Measurements from ENCODE around the gene PPP1R15A.

PPP1R15A gene

GRCh38 chr19:48833977-48834376, 38.2 kb upstream of the PPP1R15A start:
- peaks cover 31% of the 10 kb centered on the region for H3K36me3 Mint-ChIP-seq (ENCODE audit: low read depth)
- peaks cover 3% of the 10 kb centered on the region for H3K27me3 Mint-ChIP-seq (ENCODE audit: low read depth, poor library complexity)
- DNase-seq, result no peak
- TF ChIP-seq CTCF (IDR thresholded peaks at IDR 0.05), result no peak
- H3K9me3 Mint-ChIP-seq, result no peaks in the 10 kb centered on the region
- no peak overlapping the region for H3K4me3 Mint-ChIP-seq
- H3K4me1 Mint-ChIP-seq, result peaks cover 43% of the 10 kb centered on the region
- H3K27ac Mint-ChIP-seq, result peak overlapping the region; percentile 87

- DNase-seq, result peak; percentile 93
- Mint-ChIP-seq H3K27me3 (ENCODE audit: low read depth, poor library complexity) (peaks cover 3% of the 10 kb centered on the region), H3K27ac (peak overlapping the region; percentile 75), H3K9me3 (no peaks in the 10 kb centered on the region), H3K4me3 (peak overlapping the region; percentile 86), H3K36me3 (ENCODE audit: low read depth) (peaks cover 25% of the 10 kb centered on the region), H3K4me1 (peaks cover 36% of the 10 kb centered on the region)
- peak; percentile 81 for TF ChIP-seq CTCF (IDR thresholded peaks at IDR 0.05)
Observed at GRCh38 chr19:48835734-48836088, 36.5 kb upstream of the PPP1R15A start.

GRCh38 chr19:48836089-48837017, 35.9 kb upstream of the PPP1R15A start, which contains the start of gene HSD17B14:
HSD17B14 (minus strand) TSS chr19:48836491; CDS start chr19:48836411, 80 bp downstream.
- no peaks in the 10 kb centered on the region for H3K9me3 Mint-ChIP-seq
- peaks cover 36% of the 10 kb centered on the region for H3K4me1 Mint-ChIP-seq
- TF ChIP-seq CTCF (IDR thresholded peaks at IDR 0.05), result no peak
- H3K27ac Mint-ChIP-seq, result peak within 1 kb of the TSS; percentile 97
- peak within 1 kb of the TSS; percentile 86 for H3K4me3 Mint-ChIP-seq
- peaks cover 3% of the 10 kb centered on the region for H3K27me3 Mint-ChIP-seq (ENCODE audit: low read depth, poor library complexity)
- peaks cover 20% of the 10 kb centered on the region for H3K36me3 Mint-ChIP-seq (ENCODE audit: low read depth)
- peak; percentile 71 for DNase-seq

GRCh38 chr19:48837051-48837524, 35.1 kb upstream of the PPP1R15A start:
- H3K27ac Mint-ChIP-seq, result peak overlapping the region; percentile 97
- peaks cover 3% of the 10 kb centered on the region for H3K27me3 Mint-ChIP-seq (ENCODE audit: low read depth, poor library complexity)
- TF ChIP-seq CTCF (IDR thresholded peaks at IDR 0.05), result no peak
- DNase-seq, result peak; percentile 91
- H3K9me3 Mint-ChIP-seq, result no peaks in the 10 kb centered on the region
- peak overlapping the region; percentile 86 for H3K4me3 Mint-ChIP-seq
- H3K36me3 Mint-ChIP-seq (ENCODE audit: low read depth), result peaks cover 17% of the 10 kb centered on the region
- H3K4me1 Mint-ChIP-seq, result peaks cover 36% of the 10 kb centered on the region

- no peak for TF ChIP-seq CTCF (IDR thresholded peaks at IDR 0.05)
- no peak for DNase-seq
- no peaks in the 10 kb centered on the region for H3K9me3 Mint-ChIP-seq
- peaks cover 3% of the 10 kb centered on the region for H3K27me3 Mint-ChIP-seq (ENCODE audit: low read depth, poor library complexity)
- H3K36me3 Mint-ChIP-seq (ENCODE audit: low read depth), result peaks cover 15% of the 10 kb centered on the region
- H3K4me3 Mint-ChIP-seq, result peak overlapping the region; percentile 77
- peak overlapping the region; percentile 79 for H3K27ac Mint-ChIP-seq
- H3K4me1 Mint-ChIP-seq, result peaks cover 40% of the 10 kb centered on the region
Observed at GRCh38 chr19:48837687-48838086, 34.5 kb upstream of the PPP1R15A start.

All from nephron progenitor cell (in vitro differentiated cells).